Fibroblast of the conjunctiva (primary cell): ENCODE results near the gene AMHR2.
A peak's percentile ranks its signal among the peaks of the same experiment; 100 is the strongest.
"Not testable (repeated sequence)": the region's sequence is repeated elsewhere in the genome, so short reads cannot be mapped to it uniquely, and the experiment has no call there.

ENCODE experiments used
- DNase-seq: peaks from one replicate; pipeline ENCODE4 v3.0.0-alpha.2; 2010; ENCODE audit warnings: low read depth

Gene AMHR2

DNA sequence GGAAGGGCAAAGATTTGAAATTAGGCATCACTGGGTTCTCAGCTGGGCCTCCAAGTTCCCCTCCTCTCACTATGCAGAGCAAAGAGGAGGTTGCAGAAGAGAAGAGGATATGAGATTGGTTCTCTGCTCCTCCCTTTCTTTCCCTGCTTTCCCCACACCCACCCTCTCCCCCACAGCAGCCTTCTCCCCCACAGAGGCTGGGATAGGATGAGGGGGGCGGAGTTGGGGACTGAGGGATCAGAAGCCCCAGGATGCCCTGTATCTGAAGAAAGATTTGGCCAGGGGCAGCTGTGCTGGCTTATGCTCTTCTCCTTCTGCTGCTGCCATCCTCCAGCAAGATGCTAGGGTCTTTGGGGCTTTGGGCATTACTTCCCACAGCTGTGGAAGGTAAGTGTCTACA is at the start of gene AMHR2:
Gene AMHR2, plus strand, starts transcription at position 259 of the 400 bp plus-strand sequence. Its CDS starts 80 bp downstream, at position 339.
- DNase-seq, result no peak

- DNase-seq, result not testable (repeated sequence)
Observed at GRCh38 chr12:53374277-53374676, 49.4 kb upstream of the AMHR2 start.

DNA sequence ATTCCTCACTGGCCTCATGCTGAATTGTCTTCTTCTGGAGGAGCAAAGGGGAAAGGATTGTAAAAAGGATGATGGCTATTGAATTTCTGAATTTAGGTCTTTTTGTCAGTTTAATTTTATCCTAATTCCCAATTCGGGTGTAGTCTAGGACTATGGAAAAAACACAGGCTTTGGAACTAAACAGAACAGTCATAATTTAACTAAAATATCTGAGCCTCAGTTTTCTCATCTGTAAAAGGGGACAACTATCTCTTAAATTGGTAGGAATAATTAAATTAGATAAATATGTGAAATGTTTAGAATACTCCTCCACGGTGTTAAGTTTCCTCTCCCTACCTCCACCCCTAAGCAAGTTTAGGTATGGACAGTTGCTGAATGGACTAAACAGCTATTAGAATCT is 46.9 kb upstream of the AMHR2 start:
- DNase-seq, result no peak

- no peak for DNase-seq
Observed at GRCh38 chr12:53378222-53378621, 45.4 kb upstream of the AMHR2 start.

DNA sequence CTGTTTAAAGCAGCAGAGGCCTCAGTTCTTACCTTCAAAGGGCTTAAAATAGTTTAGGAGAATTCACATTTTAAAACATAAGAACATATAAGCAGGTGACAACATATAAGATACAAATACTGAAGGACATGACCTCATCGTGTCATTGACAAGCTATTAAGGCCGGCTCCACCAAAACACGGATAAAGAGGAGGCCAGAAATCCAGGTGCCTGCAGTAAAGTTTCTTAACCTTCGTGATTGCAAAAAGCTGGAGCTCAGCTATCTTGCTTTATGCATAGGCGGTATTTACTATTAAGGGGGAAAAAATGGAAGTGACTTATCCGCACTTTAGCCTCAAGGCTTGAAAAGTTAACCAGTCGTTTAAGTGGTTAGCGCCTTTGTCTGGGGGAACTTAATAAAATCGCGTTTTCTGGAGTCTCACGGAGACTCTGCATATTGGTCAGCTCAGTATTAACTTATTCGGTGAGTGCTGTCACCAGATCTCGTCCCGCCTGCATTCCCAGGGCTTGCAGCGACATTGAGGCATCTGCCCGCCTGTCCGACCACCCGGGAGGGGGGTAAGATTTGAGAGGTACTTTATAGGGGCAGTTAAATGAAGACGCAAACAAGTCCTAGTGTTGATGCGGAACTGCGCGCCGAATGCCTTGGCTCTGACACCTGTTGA is 44.8 kb upstream of the AMHR2 start:
- DNase-seq, result no peak

GRCh38 chr12:53379389-53380103 is 44.1 kb upstream of the AMHR2 start:
- peak; percentile 100 for DNase-seq

GRCh38 chr12:53380104-53380793 is 43.4 kb upstream of the AMHR2 start, which contains the start of gene SP1:
Gene SP1 (plus strand): TSS chr12:53380176. CDS start chr12:53380292, 116 bp downstream.
- DNase-seq, result peak; percentile 93

DNA sequence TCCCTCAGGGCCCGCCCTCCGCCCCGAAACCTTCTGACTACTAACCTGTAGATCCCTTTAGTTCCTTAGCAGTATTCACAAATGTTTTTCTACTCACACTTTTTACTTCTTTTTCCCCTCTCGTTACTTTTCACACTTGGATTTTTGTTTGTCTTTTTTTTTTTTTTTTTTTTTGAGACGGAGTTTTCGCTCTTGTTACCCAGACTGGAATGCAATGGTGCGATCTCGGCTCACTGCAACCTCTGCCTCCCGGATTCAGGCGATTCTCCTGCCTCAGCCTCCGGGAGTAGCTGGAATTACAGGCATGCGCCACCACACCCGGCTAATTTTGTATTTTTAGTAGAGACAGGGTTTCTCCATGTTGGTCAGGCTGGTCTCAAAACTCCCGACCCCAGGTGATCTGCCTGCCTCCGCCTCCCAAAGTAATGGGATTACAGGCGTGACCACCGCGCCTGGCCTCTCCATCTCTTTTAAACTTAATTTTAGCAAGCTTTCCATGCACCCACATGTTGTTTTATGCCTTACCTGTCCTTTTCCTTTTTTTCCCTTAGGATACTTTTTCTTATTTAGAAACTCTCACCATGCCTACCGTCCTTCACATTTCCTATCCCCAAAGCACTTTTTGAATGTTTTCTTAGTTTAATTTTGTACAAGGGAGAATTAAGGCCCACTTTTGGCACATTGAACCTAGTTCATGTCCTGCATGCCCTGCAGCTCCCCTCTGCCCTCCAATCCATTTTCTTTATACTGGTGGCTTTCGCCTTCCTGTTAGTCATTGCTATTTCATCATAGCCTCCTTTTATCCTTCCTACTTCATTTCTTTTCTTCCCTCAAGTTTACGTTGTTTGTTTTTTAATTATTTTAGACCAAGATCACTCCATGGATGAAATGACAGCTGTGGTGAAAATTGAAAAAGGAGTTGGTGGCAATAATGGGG is 42.6 kb upstream of the AMHR2 start:
- no peak for DNase-seq

DNA sequence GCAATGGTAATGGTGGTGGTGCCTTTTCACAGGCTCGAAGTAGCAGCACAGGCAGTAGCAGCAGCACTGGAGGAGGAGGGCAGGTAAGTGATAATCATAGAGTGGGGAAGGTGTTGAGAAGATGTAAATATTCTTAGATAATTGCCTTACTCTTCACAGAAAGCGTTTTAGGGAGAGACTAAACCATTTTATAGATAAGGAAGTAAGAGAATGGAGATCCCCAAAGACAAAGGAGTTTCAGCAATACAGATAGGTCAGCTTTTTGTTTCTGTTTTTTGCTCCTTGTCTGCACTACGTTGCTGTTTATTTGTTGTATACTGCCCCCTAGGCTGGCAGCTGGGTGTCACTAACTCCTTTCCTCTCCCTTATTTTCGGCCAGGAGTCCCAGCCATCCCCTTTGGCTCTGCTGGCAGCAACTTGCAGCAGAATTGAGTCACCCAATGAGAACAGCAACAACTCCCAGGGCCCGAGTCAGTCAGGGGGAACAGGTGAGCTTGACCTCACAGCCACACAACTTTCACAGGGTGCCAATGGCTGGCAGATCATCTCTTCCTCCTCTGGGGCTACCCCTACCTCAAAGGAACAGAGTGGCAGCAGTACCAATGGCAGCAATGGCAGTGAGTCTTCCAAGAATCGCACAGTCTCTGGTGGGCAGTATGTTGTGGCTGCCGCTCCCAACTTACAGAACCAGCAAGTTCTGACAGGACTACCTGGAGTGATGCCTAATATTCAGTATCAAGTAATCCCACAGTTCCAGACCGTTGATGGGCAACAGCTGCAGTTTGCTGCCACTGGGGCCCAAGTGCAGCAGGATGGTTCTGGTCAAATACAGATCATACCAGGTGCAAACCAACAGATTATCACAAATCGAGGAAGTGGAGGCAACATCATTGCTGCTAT is 41.7 kb upstream of the AMHR2 start:
- peak; percentile 71 for DNase-seq

- no peak for DNase-seq
Observed at GRCh38 chr12:53383258-53383657, 40.4 kb upstream of the AMHR2 start.

- DNase-seq, result not testable (repeated sequence)
Observed at GRCh38 chr12:53386381-53386780, 37.3 kb upstream of the AMHR2 start.

GRCh38 chr12:53388932-53389331 is 34.7 kb upstream of the AMHR2 start:
- no peak for DNase-seq

GRCh38 chr12:53389702-53390101 is 34.0 kb upstream of the AMHR2 start:
- DNase-seq, result no peak

DNA sequence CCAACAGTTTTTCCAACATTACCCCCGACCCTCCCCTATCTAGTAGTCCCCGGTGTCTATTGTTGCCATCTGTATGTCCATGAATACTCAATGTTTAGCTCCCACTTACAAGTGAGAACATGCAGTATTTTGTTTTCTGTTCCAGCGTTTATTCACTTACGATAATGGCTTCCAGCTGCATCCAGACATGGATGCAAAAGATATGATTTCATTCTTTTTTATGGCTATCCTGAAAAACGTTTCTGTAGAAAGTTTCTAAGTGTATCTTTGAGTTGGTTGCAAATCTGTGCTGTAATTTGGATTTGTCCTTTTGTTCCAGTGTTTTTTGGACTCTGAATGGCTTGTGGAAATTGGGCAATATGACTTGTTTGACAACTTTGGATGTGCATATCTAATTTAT is 31.9 kb upstream of the AMHR2 start:
- no peak for DNase-seq

DNA sequence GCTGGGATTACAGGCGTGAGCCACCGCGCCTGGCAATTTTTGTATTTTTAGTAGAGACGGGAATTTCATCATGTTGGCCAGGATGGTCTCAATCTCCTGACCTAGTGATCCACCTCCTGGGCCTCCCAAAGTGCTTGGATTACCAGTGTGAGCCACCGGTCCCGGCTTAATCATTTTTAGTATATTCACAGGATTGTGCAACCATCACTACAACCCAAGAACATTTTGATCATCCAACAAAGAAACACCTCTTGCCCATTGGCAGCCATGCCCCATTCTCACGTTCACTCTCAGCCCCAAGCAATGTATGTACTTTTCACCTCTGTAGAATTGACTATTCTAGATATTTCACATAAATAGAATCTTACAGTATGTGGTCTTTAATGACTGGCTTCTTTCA is 23.8 kb upstream of the AMHR2 start:
- DNase-seq, result no peak

- DNase-seq, result not testable (repeated sequence)
Observed at GRCh38 chr12:53402351-53402750, 21.3 kb upstream of the AMHR2 start.

GRCh38 chr12:53402871-53403270 is 20.8 kb upstream of the AMHR2 start:
- no peak for DNase-seq

GRCh38 chr12:53410951-53411350 is 12.7 kb upstream of the AMHR2 start:
- no peak for DNase-seq

GRCh38 chr12:53413485-53414204 is 10.0 kb upstream of the AMHR2 start:
- no peak for DNase-seq

DNA sequence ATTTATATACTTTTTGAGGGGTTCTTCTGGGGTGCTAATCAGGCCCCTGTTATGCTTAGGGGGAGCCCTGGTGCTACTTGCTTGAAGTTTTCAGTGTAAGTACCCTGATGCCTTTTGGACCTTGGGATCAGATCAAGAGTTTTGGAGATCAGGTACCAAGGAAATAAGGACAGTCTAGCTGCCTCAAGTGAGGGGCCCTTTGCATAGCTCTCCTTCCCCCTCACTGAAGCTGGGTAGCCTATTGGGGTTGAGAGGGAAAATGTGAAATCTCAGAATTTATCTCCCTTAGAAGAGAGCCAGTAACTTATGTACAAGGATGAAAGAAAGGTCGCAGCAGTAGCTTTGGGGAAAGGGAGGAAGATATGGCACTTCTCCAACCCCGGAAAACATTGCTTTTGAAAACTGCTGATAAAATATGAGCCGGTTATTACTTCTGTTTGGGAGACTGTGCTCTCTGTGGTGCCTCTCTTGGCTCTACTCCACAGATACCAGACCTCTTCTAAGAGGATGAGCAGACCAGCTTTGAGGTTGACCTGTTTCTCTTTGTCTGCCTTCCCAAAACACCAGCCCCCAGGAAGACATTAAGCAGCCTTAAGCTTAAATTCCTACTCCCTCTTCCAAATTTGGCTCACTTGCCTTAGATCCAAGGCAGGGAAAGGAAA is 8.8 kb upstream of the AMHR2 start:
- DNase-seq, result no peak
